DOHH2 (cell line): ENCODE measurements around the gene KCNA4.

Experiments used
- H3F3A ChIP-seq: fragments of 200-600 bp; sonication (generic), shearing (Covaris generic); 2 replicates; pipeline ENCODE4 v1.6.0; 2016; ENCODE audit warnings: antibody characterized with exemption, mild to moderate bottlenecking; ENCODE audit not compliant: control insufficient read depth, insufficient read depth
- H3K27ac ChIP-seq: fragments of 200-600 bp; sonication (generic); 2 replicates; pipeline ENCODE4 v1.5.1; 2014; ENCODE audit warnings: low read depth, mild to moderate bottlenecking, low read length, moderate library complexity
- H3K27me3 ChIP-seq: fragments of 200-600 bp; sonication (generic); 2 replicates; pipeline ENCODE4 v1.6.1; 2014; ENCODE audit warnings: mild to moderate bottlenecking, low read length, mixed read lengths; ENCODE audit not compliant: control insufficient read depth
- H3K36me3 ChIP-seq: fragments of 200-600 bp; sonication (generic); 2 replicates; pipeline ENCODE4 v1.6.1; 2014; ENCODE audit warnings: mild to moderate bottlenecking, low read length, moderate library complexity, mixed read lengths; ENCODE audit not compliant: control insufficient read depth
- H3K4me1 ChIP-seq: fragments of 200-600 bp; sonication (generic); 2 replicates; pipeline ENCODE4 v1.6.1; 2014; ENCODE audit warnings: mild to moderate bottlenecking, low read length, mixed read lengths; ENCODE audit not compliant: control insufficient read depth
- H3K4me2 ChIP-seq: fragments of 200-600 bp; sonication (generic); 2 replicates; pipeline ENCODE4 v1.6.0; 2014; ENCODE audit warnings: mild to moderate bottlenecking, low read length, moderate library complexity
- H3K4me3 ChIP-seq: fragments of 200-600 bp; sonication (generic); 2 replicates; pipeline ENCODE4 v1.5.1; 2014; ENCODE audit warnings: mild to moderate bottlenecking, low read length, mixed read lengths
- H3K79me2 ChIP-seq: fragments of 200-600 bp; sonication (generic); 2 replicates; pipeline ENCODE4 v1.6.1; 2014; ENCODE audit warnings: mild to moderate bottlenecking, low read length, mixed read lengths; ENCODE audit not compliant: control insufficient read depth
- H3K9me2 ChIP-seq: fragments of 200-600 bp; sonication (generic); replicated peaks from 2 replicates; pipeline ENCODE4 v1.6.1; 2014; ENCODE audit warnings: mild to moderate bottlenecking, low read length, mixed read lengths; ENCODE audit not compliant: control insufficient read depth
- H3K9me3 ChIP-seq: fragments of 200-600 bp; sonication (generic); 2 replicates; pipeline ENCODE4 v1.6.1; 2014; ENCODE audit warnings: antibody characterized with exemption, low read length, mixed read lengths; ENCODE audit not compliant: control insufficient read depth, insufficient read depth
- H4K20me1 ChIP-seq: fragments of 200-600 bp; sonication (generic); 2 replicates; pipeline ENCODE4 v1.6.0; 2014; ENCODE audit warnings: low read depth, mild to moderate bottlenecking, antibody characterized with exemption, low read length, moderate library complexity; ENCODE audit not compliant: control insufficient read depth, insufficient read depth
- CTCF ChIP-seq: fragments of 200-600 bp; sonication (generic); IDR thresholded peaks from one replicate; pipeline ENCODE4 v1.5.1; 2014; ENCODE audit warnings: antibody characterized with exemption, mild to moderate bottlenecking, low read depth, low read length; ENCODE audit not compliant: poor library complexity, severe bottlenecking
- EZH2phosphoT487 ChIP-seq: fragments of 200-600 bp; sonication (generic); IDR thresholded peaks from 2 replicates; pipeline ENCODE4 v1.6.1; 2017; ENCODE audit warnings: borderline replicate concordance, mild to moderate bottlenecking, antibody characterized with exemption, low read length, moderate library complexity, mixed read lengths

KCNA4 gene

GRCh38 chr11:30002157-30002785 lies 14.6 kb downstream of the KCNA4 start:
- no peak overlapping the region for H3K27ac ChIP-seq
- H3K4me3 ChIP-seq = no peak overlapping the region
- no peaks in the 10 kb centered on the region for H3K27me3 ChIP-seq
- no peaks in the 10 kb centered on the region for H3K4me1 ChIP-seq
- H3K79me2 ChIP-seq = no peaks in the 10 kb centered on the region
- no peak overlapping the region for H3K4me2 ChIP-seq
- no peaks in the 10 kb centered on the region for H3F3A ChIP-seq
- no peaks in the 10 kb centered on the region for H4K20me1 ChIP-seq
- H3K9me3 ChIP-seq = no peaks in the 10 kb centered on the region
- no peak for TF ChIP-seq EZH2phosphoT487
- no peak for TF ChIP-seq CTCF
- H3K9me2 ChIP-seq = no peaks in the 10 kb centered on the region
- no peaks in the 10 kb centered on the region for H3K36me3 ChIP-seq

DNA sequence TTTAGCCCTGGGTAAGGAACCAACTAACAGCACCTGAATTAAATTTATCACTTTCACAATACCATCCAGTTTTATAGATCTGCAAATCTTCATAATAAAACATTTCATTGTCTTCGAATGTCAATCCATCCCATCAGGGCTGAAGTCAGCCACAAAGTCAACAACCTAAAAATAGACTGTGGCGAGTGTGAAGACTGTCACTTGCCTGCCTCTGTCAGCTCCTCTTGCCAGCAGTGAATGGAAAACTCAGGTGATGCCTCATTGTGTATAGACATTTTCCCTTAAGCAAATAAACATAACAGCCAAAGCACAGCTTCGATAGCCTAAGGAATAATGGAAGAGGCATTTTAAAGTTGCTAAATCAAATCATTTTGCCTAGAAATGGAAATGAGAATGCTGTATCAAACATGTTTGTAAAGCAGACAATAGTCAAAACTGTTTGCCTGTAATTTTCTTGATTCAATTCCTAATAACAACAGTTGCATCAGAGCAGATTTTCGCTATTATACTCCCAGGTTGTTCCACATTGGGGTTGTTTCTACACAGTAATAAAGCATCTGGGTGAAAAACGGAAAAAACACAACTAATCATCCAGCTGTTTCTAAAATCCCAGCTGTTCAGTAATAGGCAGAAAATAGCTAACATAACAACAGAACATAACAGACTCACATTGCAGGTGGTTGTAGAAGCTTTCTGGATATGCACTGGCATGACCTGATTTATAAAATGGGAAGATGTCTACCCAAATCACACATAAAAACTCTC lies 15.7 kb downstream of the KCNA4 start:
- H3K27ac ChIP-seq = no peak overlapping the region
- no peaks in the 10 kb centered on the region for H3F3A ChIP-seq
- no peaks in the 10 kb centered on the region for H3K79me2 ChIP-seq
- no peaks in the 10 kb centered on the region for H3K36me3 ChIP-seq
- H3K9me3 ChIP-seq = no peaks in the 10 kb centered on the region
- no peaks in the 10 kb centered on the region for H3K9me2 ChIP-seq
- no peak overlapping the region for H3K4me2 ChIP-seq
- no peaks in the 10 kb centered on the region for H4K20me1 ChIP-seq
- no peak overlapping the region for H3K4me3 ChIP-seq
- H3K27me3 ChIP-seq = no peaks in the 10 kb centered on the region
- TF ChIP-seq CTCF (no peak), EZH2phosphoT487 (no peak)
- no peaks in the 10 kb centered on the region for H3K4me1 ChIP-seq

DNA sequence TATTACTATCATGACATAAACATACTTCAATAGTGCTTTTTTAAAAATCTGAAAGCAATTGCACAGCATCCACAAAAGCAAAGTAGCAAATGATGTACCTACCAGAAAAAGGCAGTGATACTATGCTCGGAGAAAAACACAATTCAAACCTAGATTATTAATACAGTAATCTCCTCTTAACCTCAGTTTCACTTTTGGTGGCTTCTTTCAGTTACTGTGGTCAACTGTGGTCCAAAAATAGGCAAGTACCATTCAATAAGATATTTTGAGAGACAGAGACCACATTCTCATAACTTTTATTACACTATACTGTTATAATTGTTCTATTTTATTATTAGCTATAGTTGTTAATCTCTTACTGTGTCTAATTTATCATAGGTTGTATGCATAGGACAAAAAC lies 20.8 kb downstream of the KCNA4 start:
- H3K27me3 ChIP-seq = no peaks in the 10 kb centered on the region
- TF ChIP-seq EZH2phosphoT487 (no peak), CTCF (no peak)
- H3K4me2 ChIP-seq = no peak overlapping the region

More for the DNA sequence above, 20.8 kb downstream of the KCNA4 start:
- H4K20me1 ChIP-seq = no peaks in the 10 kb centered on the region
- H3K36me3 ChIP-seq = no peaks in the 10 kb centered on the region
- no peaks in the 10 kb centered on the region for H3K9me2 ChIP-seq
- no peaks in the 10 kb centered on the region for H3K79me2 ChIP-seq
- no peaks in the 10 kb centered on the region for H3K4me1 ChIP-seq
- H3K27ac ChIP-seq = no peak overlapping the region
- no peak overlapping the region for H3K4me3 ChIP-seq
- H3K9me3 ChIP-seq = no peaks in the 10 kb centered on the region
- no peaks in the 10 kb centered on the region for H3F3A ChIP-seq
